GM21526 (cell line): ENCODE data around the gene RNASE9.
"Not testable (repeated sequence)": the region's sequence is repeated elsewhere in the genome, so short reads cannot be mapped to it uniquely, and the experiment has no call there.

ENCODE experiments used
- ATAC-seq: cut with Tn5 transposase; IDR thresholded peaks from one replicate; pipeline ENCODE4 v1.9.1; 2021; ENCODE audit warnings: moderate library complexity; ENCODE audit not compliant: unreplicated experiment, low FRiP score

Gene RNASE9

GRCh38 chr14:20560961-20561360 lies at the start of gene RNASE9:
RNASE9 (minus strand) TSS chr14:20561047.
- ATAC-seq: no peak

- ATAC-seq: no peak
Observed at GRCh38 chr14:20610002-20610765, 49.3 kb upstream of the RNASE9 start.

GRCh38 chr14:20609215-20610001 lies 48.6 kb upstream of the RNASE9 start:
- no peak for ATAC-seq

- no peak for ATAC-seq
Observed at GRCh38 chr14:20608383-20609110, 47.7 kb upstream of the RNASE9 start.

GRCh38 chr14:20607617-20608016 lies 46.8 kb upstream of the RNASE9 start:
- ATAC-seq: no peak

GRCh38 chr14:20606902-20607242 lies 46.0 kb upstream of the RNASE9 start:
- ATAC-seq: no peak

GRCh38 chr14:20606190-20606901 lies 45.5 kb upstream of the RNASE9 start:
- no peak for ATAC-seq

- ATAC-seq: no peak
Observed at GRCh38 chr14:20603813-20604690, 43.2 kb upstream of the RNASE9 start.

GRCh38 chr14:20602583-20602982 lies 41.7 kb upstream of the RNASE9 start:
- ATAC-seq: no peak

GRCh38 chr14:20601522-20601921 lies 40.7 kb upstream of the RNASE9 start:
- no peak for ATAC-seq

- no peak for ATAC-seq
Observed at GRCh38 chr14:20597108-20597507, 36.3 kb upstream of the RNASE9 start.

GRCh38 chr14:20595726-20596125 lies 34.9 kb upstream of the RNASE9 start:
- ATAC-seq: not testable (repeated sequence)

- no peak for ATAC-seq
Observed at GRCh38 chr14:20592574-20592973, 31.7 kb upstream of the RNASE9 start.

- ATAC-seq: no peak
Observed at GRCh38 chr14:20591235-20591634, 30.4 kb upstream of the RNASE9 start, which contains the start of gene RNASE12. RNASE12 (minus strand) TSS chr14:20591376; CDS start chr14:20590723, 653 bp downstream.

GRCh38 chr14:20587489-20588154 lies 26.8 kb upstream of the RNASE9 start, which contains the start of gene RNASE11:
RNASE11 (minus strand) TSS chr14:20588001.
- ATAC-seq: no peak

- no peak for ATAC-seq
Observed at GRCh38 chr14:20583908-20584307, 23.1 kb upstream of the RNASE9 start.

- no peak for ATAC-seq
Observed at GRCh38 chr14:20583142-20583541, 22.3 kb upstream of the RNASE9 start.

- ATAC-seq: no peak
Observed at GRCh38 chr14:20580242-20580641, 19.4 kb upstream of the RNASE9 start.
